ENCODE measurements around the gene AMBRA1.

The AMBRA1 gene

GRCh38 chr11:46641639-46642038, 47.8 kb upstream of the AMBRA1 start:
- no peaks in the 10 kb centered on the region for H3K4me1 ChIP-seq (ENCODE audit: insufficient read depth, low read length)
- peaks cover 58% of the 10 kb centered on the region for H3K36me3 ChIP-seq (ENCODE audit: insufficient read depth, low read length)
- no peak overlapping the region for H3K4me3 ChIP-seq (ENCODE audit: low read depth in 1 of 2, low read length in 2 of 2)
- no peaks in the 10 kb centered on the region for H3K9me3 ChIP-seq (ENCODE audit: insufficient read depth, low read length, severe bottlenecking)
- no peak for DNase-seq
- 0 out of 2 replicates have a peak, but pooled peaks cover 4% of the 10 kb centered on the region for H4K20me1 ChIP-seq (ENCODE audit: insufficient read depth, low read length)
- TF ChIP-seq EZH2 (IDR thresholded peaks at IDR 0.05; ENCODE audit: borderline replicate concordance, low read depth, low read length, severe bottlenecking), result no peak
- no peak for TF ChIP-seq CTCF (IDR thresholded peaks at IDR 0.05; ENCODE audit: borderline replicate concordance, extremely low read depth, low read length, poor library complexity, severe bottlenecking)
- H3K27ac ChIP-seq (ENCODE audit: low read length), result no peak overlapping the region
- H3K9ac ChIP-seq (ENCODE audit: low read depth, low read length), result no peak overlapping the region
- peaks cover 19% of the 10 kb centered on the region for H3K79me2 ChIP-seq (ENCODE audit: insufficient read depth, low read length)
- no peak for ATAC-seq (ENCODE audit: insufficient read depth, low read depth)
- H2AFZ ChIP-seq (ENCODE audit: low read depth, low read length), result no peak overlapping the region
- no peak overlapping the region for H3K4me2 ChIP-seq (ENCODE audit: insufficient read depth, low read length)
- H3K27me3 ChIP-seq (ENCODE audit: insufficient read depth, low read length, poor library complexity), result no peaks in the 10 kb centered on the region

GRCh38 chr11:46640036-46640788, 46.4 kb upstream of the AMBRA1 start:
- ATAC-seq (ENCODE audit: insufficient read depth, low read depth), result no peak
- no peak overlapping the region for H3K9ac ChIP-seq (ENCODE audit: low read depth, low read length)
- peaks cover 49% of the 10 kb centered on the region for H3K36me3 ChIP-seq (ENCODE audit: insufficient read depth, low read length)
- H3K9me3 ChIP-seq (ENCODE audit: insufficient read depth, low read length, severe bottlenecking), result no peaks in the 10 kb centered on the region
- no peak overlapping the region for H3K27ac ChIP-seq (ENCODE audit: low read length)
- H4K20me1 ChIP-seq (ENCODE audit: insufficient read depth, low read length), result 0 out of 2 replicates have a peak, but pooled peaks cover 4% of the 10 kb centered on the region
- no peak for TF ChIP-seq EZH2 (IDR thresholded peaks at IDR 0.05; ENCODE audit: borderline replicate concordance, low read depth, low read length, severe bottlenecking)
- no peak for TF ChIP-seq CTCF (IDR thresholded peaks at IDR 0.05; ENCODE audit: borderline replicate concordance, extremely low read depth, low read length, poor library complexity, severe bottlenecking)
- no peaks in the 10 kb centered on the region for H3K4me1 ChIP-seq (ENCODE audit: insufficient read depth, low read length)
- H3K4me2 ChIP-seq (ENCODE audit: insufficient read depth, low read length), result no peak overlapping the region
- DNase-seq, result no peak
- H2AFZ ChIP-seq (ENCODE audit: low read depth, low read length), result no peak overlapping the region
- H3K27me3 ChIP-seq (ENCODE audit: insufficient read depth, low read length, poor library complexity), result no peaks in the 10 kb centered on the region
- peaks cover 25% of the 10 kb centered on the region for H3K79me2 ChIP-seq (ENCODE audit: insufficient read depth, low read length)
- no peak overlapping the region for H3K4me3 ChIP-seq (ENCODE audit: low read depth in 1 of 2, low read length in 2 of 2)

GRCh38 chr11:46639197-46639839, 45.5 kb upstream of the AMBRA1 start:
- no peak overlapping the region for H3K9ac ChIP-seq (ENCODE audit: low read depth, low read length)
- 0 out of 2 replicates have a peak, but pooled peaks cover 4% of the 10 kb centered on the region for H4K20me1 ChIP-seq (ENCODE audit: insufficient read depth, low read length)
- H3K4me1 ChIP-seq (ENCODE audit: insufficient read depth, low read length), result no peaks in the 10 kb centered on the region
- H3K27me3 ChIP-seq (ENCODE audit: insufficient read depth, low read length, poor library complexity), result no peaks in the 10 kb centered on the region
- no peak overlapping the region for H3K4me2 ChIP-seq (ENCODE audit: insufficient read depth, low read length)
- TF ChIP-seq CTCF (IDR thresholded peaks at IDR 0.05; ENCODE audit: borderline replicate concordance, extremely low read depth, low read length, poor library complexity, severe bottlenecking) (no peak), EZH2 (IDR thresholded peaks at IDR 0.05; ENCODE audit: borderline replicate concordance, low read depth, low read length, severe bottlenecking) (no peak)
- H2AFZ ChIP-seq (ENCODE audit: low read depth, low read length), result no peak overlapping the region
- ATAC-seq (ENCODE audit: insufficient read depth, low read depth), result no peak
- H3K79me2 ChIP-seq (ENCODE audit: insufficient read depth, low read length), result peaks cover 25% of the 10 kb centered on the region
- no peaks in the 10 kb centered on the region for H3K9me3 ChIP-seq (ENCODE audit: insufficient read depth, low read length, severe bottlenecking)
- DNase-seq, result no peak
- H3K4me3 ChIP-seq (ENCODE audit: low read depth in 1 of 2, low read length in 2 of 2), result no peak overlapping the region
- H3K36me3 ChIP-seq (ENCODE audit: insufficient read depth, low read length), result peaks cover 40% of the 10 kb centered on the region
- no peak overlapping the region for H3K27ac ChIP-seq (ENCODE audit: low read length)
